ENCODE results near the gene HTR5A.

Gene HTR5A

GRCh38 chr7:155093596-155093995, 23.5 kb downstream of the HTR5A start:
- no peak for DNase-seq

- no peak for DNase-seq
Observed at GRCh38 chr7:155094636-155095135, 24.6 kb downstream of the HTR5A start.

GRCh38 chr7:155097338-155097737, 27.2 kb downstream of the HTR5A start:
- no peak for DNase-seq

- DNase-seq = no peak
Observed at GRCh38 chr7:155103839-155104238, 33.7 kb downstream of the HTR5A start.

- no peak for DNase-seq
Observed at GRCh38 chr7:155104913-155105312, 34.8 kb downstream of the HTR5A start.

- no peak for DNase-seq
Observed at GRCh38 chr7:155106356-155106755, 36.2 kb downstream of the HTR5A start.

- DNase-seq = no peak
Observed at GRCh38 chr7:155107126-155107525, 37.0 kb downstream of the HTR5A start.

- no peak for DNase-seq
Observed at GRCh38 chr7:155108144-155108901, 38.2 kb downstream of the HTR5A start.

GRCh38 chr7:155109121-155109520, 39.0 kb downstream of the HTR5A start:
- DNase-seq = no peak

GRCh38 chr7:155115288-155115687, 45.2 kb downstream of the HTR5A start:
- no peak for DNase-seq

GRCh38 chr7:155119801-155120382, 49.8 kb downstream of the HTR5A start:
- DNase-seq = no peak

GRCh38 chr7:155120460-155120859, 50.3 kb downstream of the HTR5A start:
- DNase-seq = no peak

GRCh38 chr7:155122831-155123230, 52.7 kb downstream of the HTR5A start:
- DNase-seq = no peak

GRCh38 chr7:155123413-155123812, 53.3 kb downstream of the HTR5A start:
- no peak for DNase-seq

GRCh38 chr7:155124706-155125105, 54.6 kb downstream of the HTR5A start:
- no peak for DNase-seq

GRCh38 chr7:155129186-155129585, 59.1 kb downstream of the HTR5A start:
- no peak for DNase-seq

GRCh38 chr7:155129789-155130188, 59.7 kb downstream of the HTR5A start:
- DNase-seq = no peak

- DNase-seq = no peak
Observed at GRCh38 chr7:155130493-155130892, 60.4 kb downstream of the HTR5A start.

- DNase-seq = no peak
Observed at GRCh38 chr7:155131090-155131489, 61.0 kb downstream of the HTR5A start.

- DNase-seq = no peak
Observed at GRCh38 chr7:155132431-155132830, 62.3 kb downstream of the HTR5A start.

- no peak for DNase-seq
Observed at GRCh38 chr7:155136619-155137243, 66.6 kb downstream of the HTR5A start.

Measured in NCI-H1048 (cell line).